ENCODE data around the gene LRRC7.
"Not testable (repeated sequence)": the region's sequence is repeated elsewhere in the genome, so short reads cannot be mapped to it uniquely, and the experiment has no call there.

LRRC7 gene

GRCh38 chr1:69911301-69911801 is 343.6 kb downstream of the LRRC7 start:
- DNase-seq = peak; percentile 88

- peak; percentile 94 for DNase-seq
Observed at GRCh38 chr1:69913977-69914376, 346.3 kb downstream of the LRRC7 start.

- DNase-seq = peak; percentile 49
Observed at GRCh38 chr1:69914976-69915765, 347.4 kb downstream of the LRRC7 start.

GRCh38 chr1:69919129-69919921 is 351.6 kb downstream of the LRRC7 start:
- no peak for DNase-seq

DNA sequence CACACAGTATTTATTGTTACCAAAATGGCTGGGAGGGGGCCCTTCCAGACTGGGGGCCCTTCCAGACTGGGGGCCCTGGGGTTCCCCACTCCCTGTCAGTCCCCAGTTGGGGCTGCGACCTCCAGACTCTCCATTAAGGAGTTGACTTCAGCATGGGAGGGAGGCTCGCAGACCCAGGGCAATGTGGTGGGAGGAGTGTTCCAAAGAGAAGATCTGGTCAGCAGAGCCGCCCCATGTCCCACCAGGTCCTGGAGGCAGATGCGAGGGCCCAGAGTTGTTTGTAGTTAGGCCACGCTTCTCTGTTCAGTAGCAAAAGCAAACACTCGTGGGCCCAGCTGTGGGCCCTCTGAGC is 352.2 kb downstream of the LRRC7 start:
- DNase-seq = no peak

GRCh38 chr1:69920426-69920825 is 352.7 kb downstream of the LRRC7 start:
- no peak for DNase-seq

GRCh38 chr1:69921486-69921885 is 353.8 kb downstream of the LRRC7 start:
- no peak for DNase-seq

GRCh38 chr1:69928234-69928633 is 360.5 kb downstream of the LRRC7 start:
- not testable (repeated sequence) for DNase-seq

GRCh38 chr1:69929308-69930057 is 361.8 kb downstream of the LRRC7 start:
- peak; percentile 30 for DNase-seq

GRCh38 chr1:69930396-69930795 is 362.7 kb downstream of the LRRC7 start:
- DNase-seq = no peak

DNA sequence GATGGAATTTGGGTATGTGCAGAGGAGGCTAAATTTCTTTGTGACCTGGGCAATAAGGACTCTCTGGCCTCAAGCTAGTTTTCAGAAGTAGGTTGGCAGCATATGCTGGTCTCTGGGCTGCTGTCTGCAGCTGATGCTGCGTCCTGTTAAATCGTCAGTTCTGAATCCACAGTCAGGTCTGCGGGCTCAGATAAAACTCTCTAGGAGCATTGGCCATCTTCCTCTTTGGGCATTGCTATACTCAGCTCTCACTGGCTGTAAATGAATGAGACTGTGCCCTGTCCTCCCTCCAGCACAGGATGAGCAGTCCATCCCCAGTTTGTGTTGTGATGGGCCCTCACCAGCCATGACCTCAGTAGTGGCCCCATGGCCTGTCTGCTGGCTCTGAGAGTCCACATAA is 365.0 kb downstream of the LRRC7 start:
- no peak for DNase-seq

DNA sequence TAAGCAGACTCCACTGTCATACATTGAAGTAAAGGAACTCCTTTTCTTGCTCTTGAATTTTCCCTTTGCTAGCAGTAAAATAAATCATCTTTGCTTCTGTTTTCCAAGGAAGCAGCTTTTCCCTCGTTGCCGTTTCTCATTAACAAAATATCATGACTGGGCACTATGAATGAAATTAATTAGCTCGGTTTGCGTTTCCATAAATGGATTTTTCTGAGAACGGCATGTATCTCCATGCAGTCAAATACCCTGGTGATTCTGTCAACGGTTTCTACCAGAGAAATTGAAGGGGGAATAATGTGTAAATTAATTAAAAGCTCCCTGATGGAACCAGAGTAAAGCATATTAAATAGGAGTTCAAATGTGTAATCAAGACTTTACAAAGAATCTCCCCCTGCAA is 372.5 kb downstream of the LRRC7 start:
- DNase-seq = no peak

- DNase-seq = no peak
Observed at GRCh38 chr1:69940816-69941215, 373.1 kb downstream of the LRRC7 start.

DNA sequence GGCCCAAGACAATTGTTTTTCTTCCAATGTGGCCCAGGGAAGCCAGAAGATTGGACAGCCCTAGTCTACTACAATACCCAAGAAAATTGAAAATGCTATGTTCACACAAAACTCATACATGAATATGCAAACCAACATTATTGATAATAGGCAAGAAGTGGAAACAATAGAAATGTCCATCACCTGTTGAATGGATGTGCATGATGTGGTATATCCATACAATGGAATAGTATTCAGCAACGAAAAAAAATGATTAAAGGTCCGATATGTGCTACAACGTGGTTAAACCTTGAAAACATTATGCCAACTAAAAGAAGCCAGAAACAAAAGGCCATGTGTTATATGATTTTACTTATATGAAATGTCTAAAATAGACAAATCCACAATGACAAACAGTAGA is 375.3 kb downstream of the LRRC7 start:
- DNase-seq = no peak

GRCh38 chr1:69946935-69947334 is 379.2 kb downstream of the LRRC7 start:
- no peak for DNase-seq

GRCh38 chr1:69947837-69948236 is 380.1 kb downstream of the LRRC7 start:
- peak; percentile 15 for DNase-seq

DNA sequence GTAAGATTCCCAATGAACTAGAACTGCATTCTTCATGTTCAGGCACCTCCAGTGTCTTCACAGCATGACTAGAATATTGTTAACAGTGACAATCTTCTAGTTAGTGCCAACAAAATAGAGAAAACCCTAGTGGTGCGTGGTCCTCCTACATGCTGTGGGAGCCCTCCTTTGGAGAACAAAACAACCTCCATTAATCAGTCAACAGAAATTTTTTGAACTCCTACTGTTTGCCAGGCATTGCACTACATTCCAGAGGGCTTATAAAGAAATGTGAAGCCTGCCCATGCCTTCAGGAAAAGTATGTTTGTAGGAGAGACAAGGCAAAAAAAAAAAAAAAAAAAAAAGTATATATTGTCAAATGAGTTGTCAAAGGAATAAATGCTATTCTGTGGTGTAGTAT is 385.0 kb downstream of the LRRC7 start:
- peak; percentile 3 for DNase-seq

- not testable (repeated sequence) for DNase-seq
Observed at GRCh38 chr1:69962452-69962851, 394.7 kb downstream of the LRRC7 start.

DNA sequence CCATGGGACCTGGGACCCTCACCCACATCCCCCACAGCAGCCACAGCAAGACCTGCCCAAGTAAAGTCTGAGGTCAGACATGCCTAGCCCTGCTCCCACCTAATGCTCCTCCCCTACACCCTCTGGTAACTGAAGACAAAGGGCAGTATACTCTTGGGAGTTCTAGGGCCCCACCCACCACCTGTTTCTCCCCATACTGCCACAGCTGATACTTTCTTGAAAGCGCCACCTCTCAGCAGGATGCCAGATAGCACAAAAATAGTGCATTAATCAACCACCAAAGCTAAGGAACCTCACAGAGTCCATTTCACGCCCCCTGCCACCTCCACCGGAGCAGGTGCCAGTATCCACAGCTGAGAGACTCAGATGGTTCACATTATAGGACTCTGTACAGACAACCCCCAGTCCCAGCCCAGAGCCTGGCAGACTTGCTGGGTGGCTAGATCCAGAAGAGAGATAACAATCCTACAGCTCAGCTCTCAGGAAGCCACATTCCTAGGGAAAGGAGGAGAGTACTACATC is 399.6 kb downstream of the LRRC7 start:
- DNase-seq = peak; percentile 21

DNA sequence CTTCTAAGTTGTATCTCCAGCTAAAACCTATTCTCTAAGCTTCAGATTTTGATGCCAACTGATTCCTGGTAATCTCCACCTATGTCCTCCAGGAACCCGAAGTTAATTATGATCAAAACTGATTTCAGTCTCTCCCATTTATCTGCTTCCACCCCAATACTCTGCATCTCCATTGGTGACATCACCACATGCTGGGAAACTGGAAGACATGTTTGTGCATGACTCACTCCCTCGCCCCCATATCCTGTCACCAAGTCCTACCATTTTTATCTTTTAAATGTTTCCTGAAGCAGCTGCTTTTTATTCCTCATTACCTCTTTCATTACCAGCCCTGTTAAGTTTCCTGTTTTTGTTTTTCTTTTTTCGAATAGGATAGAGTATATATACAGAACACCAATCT is 409.2 kb downstream of the LRRC7 start:
- DNase-seq = peak; percentile 66

DNA sequence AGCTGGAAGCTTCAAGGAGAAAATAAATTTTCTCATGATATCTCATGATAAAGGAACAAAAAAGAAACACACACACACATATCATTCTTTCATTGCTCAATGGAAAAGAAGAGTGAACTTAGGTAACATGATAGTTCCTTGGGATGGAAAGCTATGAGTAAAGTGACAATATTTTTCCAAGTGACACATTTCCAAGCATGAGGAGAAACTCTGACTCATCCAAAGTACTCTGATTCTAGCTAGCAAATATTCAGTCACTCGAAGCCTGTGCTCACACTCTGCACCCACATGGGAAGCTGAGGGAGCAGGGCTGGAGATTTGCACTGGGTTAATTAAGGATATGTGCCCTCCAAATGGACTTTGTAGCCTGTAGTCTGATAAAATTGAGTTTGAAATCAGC is 415.3 kb downstream of the LRRC7 start:
- peak; percentile 89 for DNase-seq

GRCh38 chr1:69985376-69985775 is 417.7 kb downstream of the LRRC7 start:
- peak; percentile 55 for DNase-seq

GRCh38 chr1:69985901-69986439 is 418.2 kb downstream of the LRRC7 start:
- peak; percentile 52 for DNase-seq
